ENCODE results near the gene ARL14EPL. TPM values are rescaled to one million over a fixed set of nuclear protein-coding genes. Genes with fewer than 3 reads are reported as not detected.

The ARL14EPL gene
- total and polyA plus RNA-seq, 2 experiments from 2014 or later, result not detected

DNA sequence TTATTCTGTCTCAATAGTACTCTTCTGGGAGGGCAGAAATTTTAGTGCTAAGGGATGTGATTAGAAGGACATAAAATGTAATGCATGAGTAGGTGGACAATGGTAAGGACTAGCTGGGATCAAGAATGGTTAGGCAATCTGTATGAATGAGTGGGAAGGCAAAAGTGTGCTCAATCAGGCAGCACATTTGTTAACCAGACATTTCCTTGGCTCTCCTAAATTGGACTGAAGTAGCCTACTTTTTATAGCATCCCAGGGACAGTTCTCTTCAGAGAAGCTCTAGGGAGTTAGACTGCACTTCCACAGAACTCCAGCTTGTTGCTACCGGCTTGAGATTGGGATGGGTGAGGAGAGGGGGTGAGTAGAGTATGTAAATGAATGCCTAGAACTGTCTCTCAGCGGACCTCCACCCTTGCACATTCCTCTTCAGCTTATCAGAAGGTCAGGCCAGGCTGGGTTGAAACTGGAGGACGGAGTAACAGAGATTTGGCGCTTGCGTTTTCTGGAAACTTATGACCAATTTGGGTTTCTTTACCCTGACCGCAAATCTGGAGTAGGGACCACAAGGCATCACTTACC lies 19.0 kb upstream of the ARL14EPL start:
- TF ChIP-seq, protein P1, sequence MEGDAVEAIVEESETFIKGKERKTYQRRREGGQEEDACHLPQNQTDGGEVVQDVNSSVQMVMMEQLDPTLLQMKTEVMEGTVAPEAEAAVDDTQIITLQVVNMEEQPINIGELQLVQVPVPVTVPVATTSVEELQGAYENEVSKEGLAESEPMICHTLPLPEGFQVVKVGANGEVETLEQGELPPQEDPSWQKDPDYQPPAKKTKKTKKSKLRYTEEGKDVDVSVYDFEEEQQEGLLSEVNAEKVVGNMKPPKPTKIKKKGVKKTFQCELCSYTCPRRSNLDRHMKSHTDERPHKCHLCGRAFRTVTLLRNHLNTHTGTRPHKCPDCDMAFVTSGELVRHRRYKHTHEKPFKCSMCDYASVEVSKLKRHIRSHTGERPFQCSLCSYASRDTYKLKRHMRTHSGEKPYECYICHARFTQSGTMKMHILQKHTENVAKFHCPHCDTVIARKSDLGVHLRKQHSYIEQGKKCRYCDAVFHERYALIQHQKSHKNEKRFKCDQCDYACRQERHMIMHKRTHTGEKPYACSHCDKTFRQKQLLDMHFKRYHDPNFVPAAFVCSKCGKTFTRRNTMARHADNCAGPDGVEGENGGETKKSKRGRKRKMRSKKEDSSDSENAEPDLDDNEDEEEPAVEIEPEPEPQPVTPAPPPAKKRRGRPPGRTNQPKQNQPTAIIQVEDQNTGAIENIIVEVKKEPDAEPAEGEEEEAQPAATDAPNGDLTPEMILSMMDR (IDR thresholded peaks at IDR 0.05; ENCODE audit: low read depth, low read length), result no peak
- Histone ChIP-seq H3K27me3 (no peaks in the 10 kb centered on the region), H3K4me3 (no peak overlapping the region), H3K9me3 (ENCODE audit: low read depth) (no peaks in the 10 kb centered on the region), H3K36me3 (no peaks in the 10 kb centered on the region), H3K4me1 (ENCODE audit: low read depth) (no peaks in the 10 kb centered on the region), H3K27ac (no peak overlapping the region)
- peak in 1 of 2 donors; percentile 9 for DNase-seq (ENCODE audit: low read depth in 1 of 2, low spot score in 1 of 2)

DNA sequence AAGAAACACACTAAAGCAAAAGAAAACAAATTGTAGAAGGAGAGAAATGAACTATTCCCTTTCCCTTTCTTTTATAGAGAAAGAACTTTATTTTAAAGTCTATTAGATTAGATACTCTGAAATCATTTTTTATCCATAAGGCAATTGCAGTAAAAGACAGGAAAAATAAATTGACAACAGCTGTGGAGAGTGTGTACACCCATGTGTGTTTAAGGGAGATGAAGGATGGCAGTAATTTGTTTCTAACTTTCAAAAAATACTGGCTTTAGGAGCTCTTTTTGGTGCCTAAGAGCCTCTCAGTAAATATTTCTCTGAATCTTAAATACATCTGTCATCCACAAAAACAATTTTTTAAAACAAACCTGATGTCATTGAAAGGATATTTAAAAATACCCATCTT lies 18.3 kb upstream of the ARL14EPL start:
- TF ChIP-seq, protein P1 (IDR thresholded peaks at IDR 0.05; ENCODE audit: low read depth, low read length), result no peak
- DNase-seq (ENCODE audit: low read depth in 1 of 2, low spot score in 1 of 2), result no peak
- Histone ChIP-seq H3K27ac (no peak overlapping the region), H3K4me3 (no peak overlapping the region), H3K4me1 (ENCODE audit: low read depth) (no peaks in the 10 kb centered on the region), H3K9me3 (ENCODE audit: low read depth) (no peaks in the 10 kb centered on the region), H3K36me3 (no peaks in the 10 kb centered on the region), H3K27me3 (no peaks in the 10 kb centered on the region)

DNA sequence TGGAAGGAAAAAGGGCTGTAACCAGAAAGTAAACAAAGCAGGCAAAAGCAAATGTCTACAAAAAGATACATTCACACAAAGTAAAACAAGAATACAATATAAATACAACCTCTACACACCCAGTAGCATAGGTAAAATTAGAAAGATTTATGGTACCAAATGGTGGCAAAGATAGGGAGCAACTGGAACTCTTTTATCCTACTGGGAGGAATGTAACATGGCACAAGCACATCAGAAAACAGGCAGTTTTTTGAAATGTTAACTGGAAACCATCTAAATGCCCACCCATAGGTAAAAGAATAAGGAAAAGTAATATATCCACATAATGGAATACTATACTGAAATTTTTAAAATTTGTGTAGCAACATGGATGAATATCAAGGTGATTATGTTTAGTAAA lies 8.7 kb upstream of the ARL14EPL start:
- Histone ChIP-seq H3K4me3 (no peak overlapping the region), H3K4me1 (ENCODE audit: low read depth) (no peaks in the 10 kb centered on the region)

DNA sequence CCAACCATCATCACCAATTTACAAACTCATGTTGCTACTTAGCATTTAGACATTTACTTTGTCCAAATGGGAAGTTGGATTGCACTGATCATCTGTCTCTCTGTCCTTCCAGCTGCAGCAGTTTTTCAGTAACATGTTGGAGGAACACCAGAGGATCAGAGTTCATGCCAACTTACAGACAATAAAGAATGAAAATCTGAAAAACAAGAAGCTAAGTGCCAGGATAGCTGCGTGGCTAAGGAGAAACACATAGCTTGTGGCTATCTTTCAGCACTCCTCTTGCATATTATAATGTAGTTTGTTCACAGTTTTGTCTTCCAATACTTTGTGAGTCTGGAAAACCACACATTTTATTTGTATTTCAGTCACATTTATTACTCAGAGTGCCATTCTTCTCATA lies 6.4 kb upstream of the ARL14EPL start:
- Histone ChIP-seq H3K4me1 (ENCODE audit: low read depth) (no peaks in the 10 kb centered on the region), H3K4me3 (no peak overlapping the region), H3K36me3 (no peaks in the 10 kb centered on the region), H3K27me3 (no peaks in the 10 kb centered on the region), H3K27ac (no peak overlapping the region), H3K9me3 (ENCODE audit: low read depth) (no peaks in the 10 kb centered on the region)
- DNase-seq (ENCODE audit: low read depth in 1 of 2, low spot score in 1 of 2), result no peak
- TF ChIP-seq, protein P1 (IDR thresholded peaks at IDR 0.05; ENCODE audit: low read depth, low read length), result no peak

More for the DNA sequence above, 8.7 kb upstream of the ARL14EPL start:
- no peaks in the 10 kb centered on the region for H3K27me3 ChIP-seq
- no peak for DNase-seq (ENCODE audit: low read depth in 1 of 2, low spot score in 1 of 2)
- H3K36me3 ChIP-seq, result no peaks in the 10 kb centered on the region
- H3K9me3 ChIP-seq (ENCODE audit: low read depth), result no peaks in the 10 kb centered on the region
- TF ChIP-seq, protein P1 (IDR thresholded peaks at IDR 0.05; ENCODE audit: low read depth, low read length), result peak; percentile 4
- no peak overlapping the region for H3K27ac ChIP-seq

DNA sequence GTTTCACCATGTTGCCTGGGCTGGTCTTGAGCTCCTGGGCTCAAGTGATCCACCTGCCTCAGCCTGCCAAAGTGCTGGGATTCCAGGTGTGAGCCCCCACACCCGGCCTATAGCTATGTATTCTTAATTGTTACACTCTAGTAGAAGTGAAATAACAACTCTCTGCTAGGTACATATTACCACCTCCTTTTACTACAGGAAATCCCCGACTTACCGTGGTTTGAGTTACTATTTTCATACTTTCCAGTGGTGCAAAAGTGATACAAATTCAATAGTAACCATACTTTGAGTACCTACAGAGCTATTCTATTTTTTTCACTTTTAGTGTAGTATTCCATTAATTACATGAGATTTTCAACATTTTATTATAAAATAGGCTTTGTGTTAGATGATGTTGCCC lies 719 bp downstream of the ARL14EPL start:
- Histone ChIP-seq H3K9me3 (ENCODE audit: low read depth) (no peaks in the 10 kb centered on the region), H3K4me3 (no peak overlapping the region), H3K27ac (no peak overlapping the region), H3K36me3 (no peaks in the 10 kb centered on the region), H3K4me1 (ENCODE audit: low read depth) (no peaks in the 10 kb centered on the region), H3K27me3 (no peaks in the 10 kb centered on the region)
- TF ChIP-seq, protein P1 (IDR thresholded peaks at IDR 0.05; ENCODE audit: low read depth, low read length), result no peak
- no peak for DNase-seq (ENCODE audit: low read depth in 1 of 2, low spot score in 1 of 2)
